Smooth muscle cell (in vitro differentiated cells): ENCODE data around the gene PAK5. TPM values are rescaled to one million over a fixed set of nuclear protein-coding genes. Genes with fewer than 3 reads are reported as not detected.

ENCODE experiments used
- DNase-seq: peaks from one replicate; lab custom pipeline; 2025; ENCODE audit not compliant: unreplicated experiment; lab: John Stamatoyannopoulos, UW
- H2AFZ ChIP-seq: fragments of 200-600 bp; sonication (generic); 2 replicates; pipeline ENCODE4 v1.6.0; 2016; ENCODE audit warnings: antibody characterized with exemption, low read depth, mild to moderate bottlenecking
- H3F3A ChIP-seq: fragments of 200-600 bp; sonication (generic); 2 replicates; pipeline ENCODE4 v1.6.0; 2017; ENCODE audit warnings: antibody characterized with exemption, low read depth
- H3K27ac ChIP-seq: fragments of 200-600 bp; sonication (generic); 2 replicates; pipeline ENCODE4 v1.5.1; 2016; ENCODE audit warnings: low read depth, mild to moderate bottlenecking
- H3K27me3 ChIP-seq: fragments of 200-600 bp; sonication (generic); 2 replicates; pipeline ENCODE4 v1.6.1; 2016; ENCODE audit warnings: low read depth, mild to moderate bottlenecking
- H3K36me3 ChIP-seq: fragments of 200-600 bp; sonication (generic); 2 replicates; pipeline ENCODE4 v1.5.1; 2016; ENCODE audit warnings: low read depth
- H3K4me1 ChIP-seq: fragments of 200-600 bp; sonication (generic); 2 replicates; pipeline ENCODE4 v1.5.1; 2016; ENCODE audit warnings: low read depth
- H3K4me2 ChIP-seq: fragments of 200-600 bp; sonication (generic); 2 replicates; pipeline ENCODE4 v1.6.0; 2016; ENCODE audit warnings: mild to moderate bottlenecking
- H3K4me3 ChIP-seq: fragments of 200-600 bp; sonication (generic); 2 replicates; pipeline ENCODE4 v1.5.1; 2016; ENCODE audit warnings: mild to moderate bottlenecking
- H3K79me2 ChIP-seq: fragments of 200-600 bp; sonication (generic); 2 replicates; pipeline ENCODE4 v1.6.0; 2016; ENCODE audit warnings: low read depth, mild to moderate bottlenecking
- H3K9ac ChIP-seq: fragments of 200-600 bp; sonication (generic); 2 replicates; pipeline ENCODE4 v1.6.0; 2016; ENCODE audit warnings: low read depth
- H3K9me3 ChIP-seq: fragments of 200-600 bp; sonication (generic); replicated peaks from 2 replicates; pipeline ENCODE4 v1.5.1; 2016; ENCODE audit warnings: low read depth
- H4K20me1 ChIP-seq: fragments of 200-600 bp; sonication (generic); 2 replicates; pipeline ENCODE4 v1.6.0; 2016; ENCODE audit warnings: low read depth
- CTCF ChIP-seq: fragments of 200-600 bp; sonication (generic); IDR thresholded peaks from 2 replicates; pipeline ENCODE4 v1.5.1; 2017; ENCODE audit warnings: borderline replicate concordance, mild to moderate bottlenecking, antibody characterized with exemption; ENCODE audit not compliant: insufficient read depth, poor library complexity, severe bottlenecking
- WGBS: methylation state at CpG from one replicate; pipeline ENCODE4 v1.1.7; 2016; ENCODE audit warnings: low lambda C conversion rate; 5-methylcytosine and 5-hydroxymethylcytosine counted together
- polyA plus RNA-seq: library from polyadenylated mRNA; unstranded; fragments of >200 nt; fragmentation: Nextera tagmentation; extraction: Ambion mirVana; gene quantifications from 2 replicates; pipeline ENCODE4 v1.2.1, GENCODE V29; 2016
- total RNA-seq: library from RNA; depleted of rRNA; stranded (reverse); fragments of >200 nt; gene quantifications from 2 replicates; pipeline ENCODE4 v1.2.3, GENCODE V29; 2014

Gene PAK5
- total RNA-seq (0.13 and 0.18 TPM in 2 replicates), polyA plus RNA-seq (0.35 TPM in 1 of 2 replicates, not detected in the other)

GRCh38 chr20:9838378-9839295 is at the start of gene PAK5:
Gene PAK5, minus strand, starts transcription at chr20:9839076. Its CDS starts 194,748 bp downstream, at chr20:9644328.
- 4% methylated on average over 36 of the region's 57 CpGs for WGBS
- H4K20me1 ChIP-seq: no peaks in the 10 kb centered on the region
- H3K4me2 ChIP-seq: peak within 1 kb of the TSS; percentile 94
- peak within 1 kb of the TSS; percentile 47 for H3K4me3 ChIP-seq
- peaks cover 46% of the 10 kb centered on the region for H3K27me3 ChIP-seq
- no peak within 1 kb of the TSS for H3K9ac ChIP-seq
- H3K9me3 ChIP-seq: no peaks in the 10 kb centered on the region
- no peak for TF ChIP-seq CTCF
- no peak for DNase-seq
- no peak within 1 kb of the TSS for H3K27ac ChIP-seq
- H3K4me1 ChIP-seq: peaks cover 5% of the 10 kb centered on the region
- H3K36me3 ChIP-seq: no peaks in the 10 kb centered on the region
- H2AFZ ChIP-seq: peak within 1 kb of the TSS; percentile 67
- no peaks in the 10 kb centered on the region for H3F3A ChIP-seq
- H3K79me2 ChIP-seq: no peaks in the 10 kb centered on the region

GRCh38 chr20:9887706-9888105 is 48.8 kb upstream of the PAK5 start:
- Histone ChIP-seq H3K4me2 (no peak overlapping the region), H3K9me3 (no peaks in the 10 kb centered on the region), H3K9ac (no peak overlapping the region), H2AFZ (no peak overlapping the region), H3K27ac (no peak overlapping the region), H3K4me1 (no peaks in the 10 kb centered on the region), H3F3A (no peaks in the 10 kb centered on the region), H3K27me3 (no peaks in the 10 kb centered on the region), H3K4me3 (no peak overlapping the region), H3K36me3 (no peaks in the 10 kb centered on the region), H3K79me2 (no peaks in the 10 kb centered on the region), H4K20me1 (no peaks in the 10 kb centered on the region)
- no peak for TF ChIP-seq CTCF
- no peak for DNase-seq

- no peak for DNase-seq
- Histone ChIP-seq H3K9me3 (no peaks in the 10 kb centered on the region), H3K4me2 (no peak overlapping the region), H3K4me3 (no peak overlapping the region), H2AFZ (no peak overlapping the region), H3K4me1 (no peaks in the 10 kb centered on the region), H3K27me3 (no peaks in the 10 kb centered on the region), H3K79me2 (no peaks in the 10 kb centered on the region), H3F3A (no peaks in the 10 kb centered on the region), H3K36me3 (no peaks in the 10 kb centered on the region), H3K27ac (no peak overlapping the region), H4K20me1 (no peaks in the 10 kb centered on the region), H3K9ac (no peak overlapping the region)
- no peak for TF ChIP-seq CTCF
- WGBS: 32% methylated on average over 1 of the region's 1 CpG
Observed at GRCh38 chr20:9886227-9886626, 47.4 kb upstream of the PAK5 start.
